Measurements from ENCODE around the gene DAGLA.

DNA sequence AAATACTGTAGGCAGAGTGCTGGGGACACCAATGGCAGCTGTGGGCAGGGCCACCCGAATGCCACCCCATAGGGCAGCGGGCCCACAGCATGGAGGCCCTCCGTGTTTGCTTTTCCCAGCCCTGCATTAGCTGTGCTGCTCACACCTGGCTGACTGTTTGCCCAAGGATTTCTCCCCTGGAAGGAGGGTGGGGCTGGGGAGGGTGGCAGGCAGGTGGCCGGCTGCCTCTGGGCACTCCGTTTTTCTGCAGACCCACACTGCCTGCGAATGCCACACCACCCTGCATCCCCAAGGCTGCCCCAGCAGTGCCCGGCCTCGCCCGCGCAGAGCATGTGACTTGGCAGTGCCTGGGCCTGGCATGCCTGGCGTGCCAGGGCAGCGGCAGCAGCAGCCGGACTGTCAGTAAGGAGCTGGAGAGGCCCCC is 19.6 kb downstream of the DAGLA start:
- TF ChIP-seq CTCF (IDR thresholded peaks at IDR 0.05) (no peak), POLR2A (IDR thresholded peaks at IDR 0.05) (no peak)

Measured in uterus (tissue), 2 donors.